Nephron (organoid): ENCODE data around the gene ZBTB20.
A peak's percentile ranks its signal among the peaks of the same experiment; 100 is the strongest.

ENCODE experiments used
- H3K27ac Mint-ChIP-seq, 3 experiments: 2 replicates each; pipeline ENCODE4 v1.8.0; 2020; ENCODE audit warnings: mixed read lengths in 3 of 3, mild to moderate bottlenecking in 2 of 3, moderate library complexity in 1 of 3
- H3K27me3 Mint-ChIP-seq: 2 replicates; pipeline ENCODE4 v1.8.0; 2021; ENCODE audit warnings: low read depth, mild to moderate bottlenecking, moderate library complexity, mixed read lengths
- H3K36me3 Mint-ChIP-seq: 2 replicates; pipeline ENCODE4 v1.8.0; 2020; ENCODE audit warnings: low read depth, mixed read lengths
- H3K4me1 Mint-ChIP-seq: 2 replicates; pipeline ENCODE4 v1.8.0; 2020; ENCODE audit warnings: mixed read lengths
- H3K4me3 Mint-ChIP-seq, 3 experiments: 2 replicates each; pipeline ENCODE4 v1.8.0; 2020; ENCODE audit warnings: mild to moderate bottlenecking in 3 of 3, mixed read lengths in 3 of 3, moderate library complexity in 2 of 3
- H3K9me3 Mint-ChIP-seq: 2 replicates; pipeline ENCODE4 v1.8.0; 2020; ENCODE audit warnings: mixed read lengths
- TF ChIP-seq, protein P1 (sequence below), 3 experiments: fragments of 200-600 bp; sonication (generic); IDR thresholded peaks; one replicate each; pipeline ENCODE4 v1.5.0; 2021; ENCODE audit warnings: antibody characterized with exemption in 3 of 3; ENCODE audit not compliant: unreplicated experiment in 3 of 3

ZBTB20 gene

DNA sequence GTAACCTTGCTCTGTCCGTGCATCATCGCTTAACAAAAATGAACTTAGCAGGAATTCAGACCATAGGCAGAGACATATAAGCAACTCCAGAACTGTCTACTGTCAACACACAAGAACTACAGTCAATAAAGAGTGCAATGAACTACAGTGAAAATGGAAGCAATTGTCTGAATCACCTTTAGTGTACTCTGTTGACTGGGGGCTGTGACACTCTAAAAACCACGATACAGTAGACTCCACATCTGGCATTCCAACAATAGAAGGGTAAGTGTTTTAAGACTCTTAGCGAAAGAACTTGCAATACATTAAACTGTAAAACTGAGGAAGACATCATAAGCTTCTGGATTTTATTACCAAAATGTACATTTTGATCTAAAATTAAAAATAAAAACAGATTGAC, 347.3 kb downstream of the ZBTB20 start:
- Mint-ChIP-seq H3K9me3 (no peaks in the 10 kb centered on the region), H3K4me1 (peaks cover 5% of the 10 kb centered on the region), H3K4me3 (no peak overlapping the region), H3K36me3 (no peaks in the 10 kb centered on the region), H3K27me3 (no peaks in the 10 kb centered on the region), H3K27ac (peak overlapping the region; percentile 45 to 58 (median 55))
- TF ChIP-seq, protein P1, sequence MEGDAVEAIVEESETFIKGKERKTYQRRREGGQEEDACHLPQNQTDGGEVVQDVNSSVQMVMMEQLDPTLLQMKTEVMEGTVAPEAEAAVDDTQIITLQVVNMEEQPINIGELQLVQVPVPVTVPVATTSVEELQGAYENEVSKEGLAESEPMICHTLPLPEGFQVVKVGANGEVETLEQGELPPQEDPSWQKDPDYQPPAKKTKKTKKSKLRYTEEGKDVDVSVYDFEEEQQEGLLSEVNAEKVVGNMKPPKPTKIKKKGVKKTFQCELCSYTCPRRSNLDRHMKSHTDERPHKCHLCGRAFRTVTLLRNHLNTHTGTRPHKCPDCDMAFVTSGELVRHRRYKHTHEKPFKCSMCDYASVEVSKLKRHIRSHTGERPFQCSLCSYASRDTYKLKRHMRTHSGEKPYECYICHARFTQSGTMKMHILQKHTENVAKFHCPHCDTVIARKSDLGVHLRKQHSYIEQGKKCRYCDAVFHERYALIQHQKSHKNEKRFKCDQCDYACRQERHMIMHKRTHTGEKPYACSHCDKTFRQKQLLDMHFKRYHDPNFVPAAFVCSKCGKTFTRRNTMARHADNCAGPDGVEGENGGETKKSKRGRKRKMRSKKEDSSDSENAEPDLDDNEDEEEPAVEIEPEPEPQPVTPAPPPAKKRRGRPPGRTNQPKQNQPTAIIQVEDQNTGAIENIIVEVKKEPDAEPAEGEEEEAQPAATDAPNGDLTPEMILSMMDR (IDR thresholded peaks at IDR 0.05; ENCODE audit: unreplicated experiment in 3 of 3) = no peak

DNA sequence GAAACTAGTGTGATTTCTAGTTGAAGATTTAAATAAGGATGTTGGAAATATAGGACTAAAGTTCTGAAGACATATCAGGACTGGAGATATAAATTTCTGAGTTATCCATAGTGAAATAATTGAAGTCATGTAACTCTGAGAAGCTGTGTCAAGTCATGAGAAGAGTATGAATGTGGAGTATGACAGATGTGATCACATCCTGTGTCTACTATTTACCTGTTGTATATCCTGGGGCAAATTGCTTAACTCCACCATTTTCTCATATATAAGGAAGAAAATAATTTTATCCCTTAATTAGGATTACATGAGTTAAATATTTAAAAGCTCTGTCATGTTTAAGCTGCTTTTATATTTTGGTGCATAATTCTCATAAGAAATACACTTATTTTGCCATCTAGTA, 350.3 kb downstream of the ZBTB20 start:
- H3K4me3 Mint-ChIP-seq = no peak overlapping the region
- TF ChIP-seq, protein P1 (IDR thresholded peaks at IDR 0.05; ENCODE audit: unreplicated experiment in 3 of 3) = no peak
- H3K4me1 Mint-ChIP-seq = peaks cover 5% of the 10 kb centered on the region
- no peaks in the 10 kb centered on the region for H3K9me3 Mint-ChIP-seq
- H3K27ac Mint-ChIP-seq = no peak overlapping the region
- H3K36me3 Mint-ChIP-seq = no peaks in the 10 kb centered on the region
- no peaks in the 10 kb centered on the region for H3K27me3 Mint-ChIP-seq

DNA sequence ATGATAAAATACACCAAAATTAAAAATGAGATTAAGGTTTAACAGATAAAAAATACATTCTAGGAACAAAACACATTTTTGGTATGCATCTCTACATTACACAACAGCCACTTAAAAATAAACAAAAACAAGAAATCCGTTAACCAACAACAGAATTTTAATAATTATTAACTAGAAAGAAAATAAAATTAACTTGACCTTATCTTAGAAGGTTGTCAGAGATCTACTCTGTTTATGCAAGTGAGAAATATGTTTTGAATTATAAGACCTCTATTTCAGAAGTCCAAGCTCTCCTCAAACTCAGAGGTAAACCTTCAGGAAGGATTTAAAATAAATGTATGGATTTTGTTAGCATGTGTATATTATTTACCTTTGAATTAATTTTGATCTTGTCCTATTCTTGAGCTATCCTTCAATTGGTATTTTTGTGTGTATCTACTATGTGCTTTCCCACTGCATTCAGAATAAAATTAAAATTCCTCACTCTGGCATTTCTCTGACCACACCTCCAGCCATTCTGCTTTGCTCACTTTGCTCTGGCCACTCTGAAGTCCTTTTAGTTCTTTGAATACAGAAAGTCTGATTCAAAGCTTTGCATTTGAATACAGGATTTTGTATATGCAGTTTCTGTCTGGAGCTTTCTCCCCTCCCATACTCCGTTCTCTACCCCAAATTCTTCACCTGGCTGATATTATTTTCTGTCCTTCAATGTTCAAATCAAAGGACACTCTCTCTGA, 352.0 kb downstream of the ZBTB20 start:
- TF ChIP-seq, protein P1 (IDR thresholded peaks at IDR 0.05; ENCODE audit: unreplicated experiment in 3 of 3) = no peak
- H3K4me1 Mint-ChIP-seq = no peaks in the 10 kb centered on the region
- H3K36me3 Mint-ChIP-seq = no peaks in the 10 kb centered on the region
- H3K9me3 Mint-ChIP-seq = no peaks in the 10 kb centered on the region
- H3K27ac Mint-ChIP-seq = peak overlapping the region in 2 of 3 experiments; percentile 20 to 35
- no peak overlapping the region for H3K4me3 Mint-ChIP-seq
- H3K27me3 Mint-ChIP-seq = no peaks in the 10 kb centered on the region

DNA sequence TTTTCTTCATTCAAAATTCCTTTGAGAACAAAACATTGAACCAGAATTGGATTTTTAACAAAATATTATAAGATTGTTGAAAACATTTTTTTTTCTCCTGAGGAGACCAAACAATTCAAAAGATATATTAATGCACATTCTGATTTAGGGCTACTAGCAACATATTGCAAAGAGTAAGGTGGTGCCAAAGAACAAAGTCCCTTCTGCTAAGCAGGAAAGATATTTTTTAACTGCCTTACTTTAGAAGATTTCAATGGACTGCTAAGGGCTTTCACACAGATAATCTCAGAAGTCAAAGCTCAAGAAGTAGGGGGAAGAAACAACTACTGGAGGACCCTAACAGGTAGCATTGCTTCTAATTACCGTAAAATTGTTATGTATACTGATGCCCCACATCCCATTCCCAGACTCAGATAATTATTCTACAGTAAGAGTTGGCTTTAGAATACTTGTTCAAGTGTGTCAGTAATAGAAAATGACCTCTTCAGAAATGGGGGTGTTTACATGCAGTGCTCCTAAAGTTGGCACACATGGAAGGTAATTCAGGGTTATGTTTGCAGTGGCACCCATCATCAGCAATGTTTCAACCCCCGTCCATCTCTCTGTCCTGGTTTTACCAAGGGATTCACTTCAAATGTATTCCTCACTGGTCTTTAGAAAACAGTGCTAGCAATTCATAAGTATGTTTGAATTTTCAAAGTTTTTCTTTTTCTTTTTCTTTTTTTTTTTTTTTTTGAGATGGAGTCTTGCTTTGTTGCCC, 354.7 kb downstream of the ZBTB20 start:
- TF ChIP-seq, protein P1 (IDR thresholded peaks at IDR 0.05; ENCODE audit: unreplicated experiment in 3 of 3) = no peak
- no peaks in the 10 kb centered on the region for H3K4me1 Mint-ChIP-seq
- H3K9me3 Mint-ChIP-seq = no peaks in the 10 kb centered on the region
- H3K27ac Mint-ChIP-seq = peak overlapping the region in 2 of 3 experiments; percentile 9 to 67
- H3K36me3 Mint-ChIP-seq = no peaks in the 10 kb centered on the region
- no peak overlapping the region for H3K4me3 Mint-ChIP-seq
- H3K27me3 Mint-ChIP-seq = no peaks in the 10 kb centered on the region

DNA sequence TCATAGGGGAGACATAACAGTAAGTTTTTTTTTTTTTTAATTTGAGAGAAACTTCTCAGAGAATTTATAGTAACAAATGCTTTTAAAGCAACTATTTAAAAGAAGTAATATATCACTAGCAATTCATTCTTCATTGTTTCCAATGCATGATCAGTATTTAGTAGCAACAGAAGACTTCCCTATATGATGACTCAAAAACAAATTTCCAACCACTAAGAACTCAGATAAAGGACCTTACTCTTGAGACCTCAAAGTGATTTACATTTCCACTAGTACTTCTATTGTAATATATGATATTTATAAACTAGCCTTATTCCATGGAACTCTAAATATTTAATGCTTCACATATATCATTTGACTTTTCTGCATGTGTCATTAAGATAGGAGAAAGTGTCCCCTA, 356.3 kb downstream of the ZBTB20 start:
- Mint-ChIP-seq H3K27ac (no peak overlapping the region), H3K9me3 (no peaks in the 10 kb centered on the region), H3K4me3 (no peak overlapping the region), H3K4me1 (no peaks in the 10 kb centered on the region), H3K27me3 (no peaks in the 10 kb centered on the region), H3K36me3 (no peaks in the 10 kb centered on the region)
- TF ChIP-seq, protein P1 (IDR thresholded peaks at IDR 0.05; ENCODE audit: unreplicated experiment in 3 of 3) = no peak
